GM19463 (cell line): ENCODE data around the gene ABCG5.

Experiments
- ATAC-seq: cut with Tn5 transposase; IDR thresholded peaks from one replicate; pipeline ENCODE4 v1.9.1; 2021; ENCODE audit warnings: mild to moderate bottlenecking, moderate library complexity; ENCODE audit not compliant: unreplicated experiment

ABCG5 gene

GRCh38 chr2:43838560-43839267 is at the start of gene ABCG5, which contains the start of gene ABCG8:
Gene ABCG5, minus strand, starts transcription at chr2:43838839. Its CDS starts 160 bp downstream, at chr2:43838679.
Gene ABCG8, plus strand, starts transcription at chr2:43838971. Its CDS starts 83 bp downstream, at chr2:43839054.
- no peak for ATAC-seq

GRCh38 chr2:43887176-43887575 is 48.5 kb upstream of the ABCG5 start:
- ATAC-seq = no peak

- ATAC-seq = no peak
Observed at GRCh38 chr2:43885132-43885632, 46.5 kb upstream of the ABCG5 start.

- ATAC-seq = no peak
Observed at GRCh38 chr2:43884689-43885088, 46.0 kb upstream of the ABCG5 start.

- ATAC-seq = no peak
Observed at GRCh38 chr2:43882312-43882711, 43.7 kb upstream of the ABCG5 start.

- ATAC-seq = no peak
Observed at GRCh38 chr2:43880952-43881351, 42.3 kb upstream of the ABCG5 start.

- no peak for ATAC-seq
Observed at GRCh38 chr2:43880471-43880870, 41.8 kb upstream of the ABCG5 start.

- no peak for ATAC-seq
Observed at GRCh38 chr2:43879261-43879660, 40.6 kb upstream of the ABCG5 start.

GRCh38 chr2:43877782-43878464 is 39.3 kb upstream of the ABCG5 start:
- ATAC-seq = peak; percentile 71

- ATAC-seq = no peak
Observed at GRCh38 chr2:43874776-43875451, 36.3 kb upstream of the ABCG5 start.

GRCh38 chr2:43872151-43872550 is 33.5 kb upstream of the ABCG5 start:
- no peak for ATAC-seq

- ATAC-seq = no peak
Observed at GRCh38 chr2:43855292-43855691, 16.7 kb upstream of the ABCG5 start.

- ATAC-seq = no peak
Observed at GRCh38 chr2:43854671-43855070, 16.0 kb upstream of the ABCG5 start.

- ATAC-seq = no peak
Observed at GRCh38 chr2:43853141-43854081, 14.8 kb upstream of the ABCG5 start.

GRCh38 chr2:43852196-43852730 is 13.6 kb upstream of the ABCG5 start:
- ATAC-seq = no peak

GRCh38 chr2:43851011-43851980 is 12.7 kb upstream of the ABCG5 start:
- ATAC-seq = no peak

- no peak for ATAC-seq
Observed at GRCh38 chr2:43848214-43848613, 9.6 kb upstream of the ABCG5 start.

- ATAC-seq = no peak
Observed at GRCh38 chr2:43846140-43846793, 7.6 kb upstream of the ABCG5 start.

GRCh38 chr2:43845181-43845580 is 6.5 kb upstream of the ABCG5 start:
- ATAC-seq = no peak
